C4-2B (cell line): ENCODE data around the gene PRXL2A.

ENCODE experiments used
- H3K27ac ChIP-seq: fragments of 450-650 bp; 2 replicates; pipeline ENCODE4 v1.5.1; 2017
- ZFX ChIP-seq: fragments of 450-650 bp; IDR thresholded peaks from 2 replicates; pipeline ENCODE4 v1.6.1; 2017
- TF ChIP-seq, protein P1 (sequence below): fragments of 450-650 bp; conservative IDR thresholded peaks from 2 replicates; pipeline ENCODE4 v1.5.1; 2017; ENCODE audit warnings: mild to moderate bottlenecking

Gene PRXL2A

DNA sequence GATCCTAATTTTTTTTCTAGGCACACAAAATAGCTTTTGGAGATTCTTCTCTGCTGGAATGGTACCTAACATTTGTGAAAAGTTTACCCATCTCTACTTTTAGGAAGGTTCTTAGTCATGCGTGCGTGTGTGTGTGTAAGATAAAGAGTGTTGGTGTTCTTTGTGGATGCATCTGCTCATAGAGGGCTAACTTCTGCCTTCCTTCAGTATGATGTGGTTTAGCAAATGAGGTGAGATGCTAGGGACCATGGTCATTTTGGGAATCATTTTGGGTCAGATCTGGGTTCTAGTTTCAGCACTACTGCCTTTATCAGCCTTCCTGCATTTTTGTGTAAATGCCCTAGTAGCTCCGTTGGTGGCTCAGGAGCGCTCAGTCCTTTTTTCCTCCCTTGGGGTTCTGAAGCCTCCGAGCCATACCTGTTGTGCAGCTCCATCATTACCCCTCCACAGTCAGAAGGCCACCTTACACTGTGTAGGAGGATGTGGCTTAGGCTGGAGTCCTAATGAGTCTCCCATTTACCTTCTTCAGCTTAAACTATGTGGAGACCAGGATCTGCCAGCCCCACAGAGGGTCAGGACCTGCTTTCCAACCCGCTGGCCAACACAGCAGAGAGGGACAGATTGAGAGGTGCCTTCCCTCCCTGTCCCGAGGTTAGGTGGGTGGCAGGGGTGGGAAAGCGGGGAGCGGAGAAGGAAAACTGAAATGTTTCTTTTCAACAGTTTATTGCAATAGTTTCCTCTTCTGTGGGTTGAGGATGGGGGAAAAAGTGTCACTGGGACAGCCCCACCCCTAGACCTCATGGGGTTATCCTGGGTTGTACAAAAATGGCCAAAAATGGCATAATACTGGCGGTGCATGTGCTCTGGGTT, 77.0 kb downstream of the PRXL2A start:
- no peak for TF ChIP-seq ZFX
- TF ChIP-seq, protein P1, sequence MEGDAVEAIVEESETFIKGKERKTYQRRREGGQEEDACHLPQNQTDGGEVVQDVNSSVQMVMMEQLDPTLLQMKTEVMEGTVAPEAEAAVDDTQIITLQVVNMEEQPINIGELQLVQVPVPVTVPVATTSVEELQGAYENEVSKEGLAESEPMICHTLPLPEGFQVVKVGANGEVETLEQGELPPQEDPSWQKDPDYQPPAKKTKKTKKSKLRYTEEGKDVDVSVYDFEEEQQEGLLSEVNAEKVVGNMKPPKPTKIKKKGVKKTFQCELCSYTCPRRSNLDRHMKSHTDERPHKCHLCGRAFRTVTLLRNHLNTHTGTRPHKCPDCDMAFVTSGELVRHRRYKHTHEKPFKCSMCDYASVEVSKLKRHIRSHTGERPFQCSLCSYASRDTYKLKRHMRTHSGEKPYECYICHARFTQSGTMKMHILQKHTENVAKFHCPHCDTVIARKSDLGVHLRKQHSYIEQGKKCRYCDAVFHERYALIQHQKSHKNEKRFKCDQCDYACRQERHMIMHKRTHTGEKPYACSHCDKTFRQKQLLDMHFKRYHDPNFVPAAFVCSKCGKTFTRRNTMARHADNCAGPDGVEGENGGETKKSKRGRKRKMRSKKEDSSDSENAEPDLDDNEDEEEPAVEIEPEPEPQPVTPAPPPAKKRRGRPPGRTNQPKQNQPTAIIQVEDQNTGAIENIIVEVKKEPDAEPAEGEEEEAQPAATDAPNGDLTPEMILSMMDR, result no peak
- no peak overlapping the region for H3K27ac ChIP-seq

DNA sequence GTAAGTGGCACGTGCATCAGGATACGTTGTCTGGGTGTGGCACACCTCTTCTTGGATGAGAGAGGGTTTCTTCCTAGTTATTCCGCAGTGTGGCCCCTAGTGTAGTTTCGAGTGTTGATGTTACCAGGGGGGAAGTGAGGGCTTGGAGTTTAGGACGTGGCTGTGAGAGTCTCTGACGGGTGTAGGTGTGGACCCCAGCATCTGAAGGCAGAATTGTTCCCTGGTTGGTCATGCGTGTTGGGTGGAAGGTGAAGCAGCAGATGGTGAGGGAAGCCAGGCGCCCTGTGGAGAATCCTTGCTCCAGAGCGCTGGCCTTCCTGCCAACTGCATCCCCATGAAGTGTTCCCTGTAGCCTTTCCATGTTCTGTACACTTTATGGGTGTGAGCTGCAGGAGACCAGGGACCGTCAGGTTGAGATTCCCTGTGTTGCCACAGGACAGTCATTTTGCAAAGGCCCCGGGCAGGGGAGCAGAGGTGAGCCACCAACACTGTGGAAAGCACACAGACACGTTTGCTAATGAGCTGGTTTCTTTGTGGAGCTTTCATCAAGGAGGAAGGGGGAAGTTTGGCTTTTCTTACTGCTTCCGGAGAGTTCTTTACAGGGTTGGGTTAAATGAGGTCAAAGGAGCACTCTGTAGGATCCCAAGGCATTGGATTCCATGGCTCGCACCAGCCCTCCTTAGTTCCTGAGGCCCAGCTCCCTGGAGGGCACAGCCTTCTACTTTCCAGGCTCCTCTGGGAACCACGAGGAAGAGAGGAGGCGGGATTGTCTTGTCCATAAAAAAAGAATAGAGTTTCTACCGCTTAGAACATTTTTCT, 77.8 kb downstream of the PRXL2A start:
- TF ChIP-seq, protein P1, result no peak
- TF ChIP-seq ZFX, result no peak
- H3K27ac ChIP-seq, result no peak overlapping the region; the same call in 1 of the 2 replicates
